Fibroblast of lung (primary cell): ENCODE results near the gene EGFL8. TPM values are rescaled to one million over a fixed set of nuclear protein-coding genes. Genes with fewer than 3 reads are reported as not detected.

Experiments used
- DNase-seq, 2 donors: peaks; one replicate each; pipeline versions ENCODE4 v3.0.0 to v3.0.0-alpha.2; 2010; ENCODE audit warnings: low read depth in 2 of 2
- H2AFZ ChIP-seq: 2 replicates; pipeline ENCODE4 v1.5.1; 2012; ENCODE audit warnings: low read length, control low read depth, inconsistent platforms
- H3K27ac ChIP-seq: 2 replicates; pipeline ENCODE4 v1.5.1; 2011; ENCODE audit warnings: low read length, control low read depth; ENCODE audit not compliant: insufficient read depth
- H3K27me3 ChIP-seq: 2 replicates; pipeline ENCODE4 v1.5.1; 2011; ENCODE audit warnings: mild to moderate bottlenecking, low read length; ENCODE audit not compliant: control insufficient read depth, insufficient read depth
- H3K36me3 ChIP-seq: 2 replicates; pipeline ENCODE4 v1.5.1; 2011; ENCODE audit warnings: low read length; ENCODE audit not compliant: control insufficient read depth, insufficient read depth
- H3K4me1 ChIP-seq: 2 replicates; pipeline ENCODE4 v1.5.1; 2011; ENCODE audit warnings: low read length; ENCODE audit not compliant: control insufficient read depth, insufficient read depth; ENCODE audit errors: extremely low read depth
- H3K4me2 ChIP-seq: 2 replicates; pipeline ENCODE4 v1.5.1; 2011; ENCODE audit warnings: low read length, control low read depth; ENCODE audit not compliant: insufficient read depth; ENCODE audit errors: extremely low read depth
- H3K4me3 ChIP-seq, 4 experiments: fragments of 200-600 bp in 1 of 4; sonication (generic) in 1 of 4; replicated peaks in 1 of 4; 2 replicates each; pipeline ENCODE4 v1.5.1; 2011 to 2016; ENCODE audit warnings: low read length in 4 of 4, low read depth in 3 of 4, mild to moderate bottlenecking in 3 of 4, control low read depth in 2 of 4, inconsistent platforms in 1 of 4, mixed read lengths in 1 of 4; ENCODE audit not compliant: insufficient read depth in 1 of 4; ENCODE audit errors: control extremely low read depth in 1 of 4
- H3K79me2 ChIP-seq: 2 replicates; pipeline ENCODE4 v1.5.1; 2012; ENCODE audit warnings: mild to moderate bottlenecking, low read length, inconsistent platforms; ENCODE audit not compliant: control insufficient read depth, insufficient read depth
- H3K9ac ChIP-seq: 2 replicates; pipeline ENCODE4 v1.5.1; 2011; ENCODE audit warnings: mild to moderate bottlenecking, low read length, control low read depth; ENCODE audit not compliant: insufficient read depth
- H3K9me3 ChIP-seq: 2 replicates; pipeline ENCODE4 v1.5.1; 2012; ENCODE audit warnings: low read depth, low read length; ENCODE audit not compliant: control insufficient read depth, insufficient read depth
- H4K20me1 ChIP-seq: 2 replicates; pipeline ENCODE4 v1.5.1; 2011; ENCODE audit warnings: low read length; ENCODE audit not compliant: control insufficient read depth, insufficient read depth; ENCODE audit errors: extremely low read depth
- EZH2 ChIP-seq: IDR thresholded peaks from 2 replicates; pipeline ENCODE4 v1.5.1; 2012; ENCODE audit warnings: low read length, control low read depth, mild to moderate bottlenecking; ENCODE audit errors: missing control alignments
- polyA plus RNA-seq, 2 donors: library from polyadenylated mRNA; depleted of rRNA in 1 of 2; stranded (reverse) in 1 of 2; unstranded in 1 of 2; fragments of >200 nt; gene quantifications; 2 replicates each; pipeline ENCODE4 v1.2.1, GENCODE V29; 2011 to 2012; ENCODE audit warnings: missing spikeins in 1 of 2
- total RNA-seq: library from RNA; depleted of rRNA; stranded (reverse); fragments of >200 nt; gene quantifications from 2 replicates; pipeline ENCODE4 v1.2.1, GENCODE V29; 2014
- TF ChIP-seq, protein P1 (sequence below), 2 donors: IDR thresholded peaks in 1 of 2; conservative IDR thresholded peaks in 1 of 2; 1 replicate in 1 of 2; 2 replicates in 1 of 2; pipeline ENCODE4 v1.5.1; 2011 to 2012; ENCODE audit warnings: low read length in 2 of 2, control low read depth in 1 of 2, inconsistent platforms in 1 of 2, low read depth in 1 of 2, mild to moderate bottlenecking in 1 of 2

EGFL8 gene
- total and polyA plus RNA-seq, 2 donors (not counting 1 experiment from before 2014, with no cell fraction given), result 0.99 to 2.3 TPM

DNA sequence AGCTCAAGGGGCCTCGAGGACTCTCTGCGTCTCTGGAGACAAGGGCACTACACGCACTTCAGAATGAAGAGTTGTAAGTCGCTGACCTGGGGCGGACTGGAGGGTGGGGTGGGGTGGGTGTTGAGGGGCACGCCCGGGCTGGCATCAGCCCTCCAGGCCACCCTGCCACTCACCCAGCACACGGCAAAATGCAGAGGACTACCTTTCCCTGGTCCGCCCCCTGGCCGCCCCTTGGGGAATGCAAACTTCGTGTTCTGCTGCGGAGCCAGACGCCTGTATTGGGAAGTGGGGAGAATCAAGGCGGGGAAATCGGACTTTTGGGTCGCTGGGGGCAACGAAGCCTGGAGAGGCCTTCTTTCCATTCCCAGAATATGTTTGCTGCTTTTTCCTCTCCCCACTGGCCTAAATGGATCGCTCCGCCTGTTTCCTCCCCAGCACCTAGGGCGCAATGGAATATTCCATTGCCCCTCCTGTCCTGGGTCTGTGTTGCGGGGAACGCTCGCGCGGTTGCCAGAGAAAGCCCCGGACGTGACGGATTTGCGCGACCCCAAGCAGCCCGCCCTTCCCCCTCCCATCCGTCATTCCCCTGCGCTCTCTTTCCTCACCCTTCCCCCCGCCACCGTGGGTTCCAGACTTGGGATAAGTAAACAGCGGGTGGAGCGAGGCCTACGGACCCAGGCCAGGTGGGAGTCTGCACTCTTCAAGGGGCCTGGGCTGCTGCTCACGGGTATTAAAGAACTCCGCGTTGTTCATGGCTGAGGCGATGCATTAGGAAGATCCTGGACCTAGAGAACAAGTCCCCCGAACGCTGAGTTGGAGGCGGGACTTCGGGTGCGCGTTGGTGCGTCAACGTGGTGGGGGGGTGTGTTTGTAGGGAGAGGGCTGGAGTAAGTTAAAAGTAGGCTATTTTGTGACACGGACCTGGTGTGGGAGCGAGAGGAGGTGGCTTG is 10.6 kb upstream of the EGFL8 start, which contains the start of gene PPT2:
Gene PPT2 (plus strand): TSS at position 578 of the 950 bp plus-strand sequence. CDS start 454 bp downstream, outside the sequence.
- Histone ChIP-seq H3K36me3 (peaks cover 5% of the 10 kb centered on the region), H4K20me1 (no peaks in the 10 kb centered on the region), H3K27ac (peak within 1 kb of the TSS; percentile 95), H3K4me2 (peak within 1 kb of the TSS; percentile 99), H3K4me1 (peaks cover 18% of the 10 kb centered on the region), H2AFZ (peak within 1 kb of the TSS; percentile 94), H3K4me3 (peak within 1 kb of the TSS; percentile 91 to 96 (median 94)), H3K27me3 (no peaks in the 10 kb centered on the region), H3K9ac (peak within 1 kb of the TSS; percentile 86), H3K9me3 (no peaks in the 10 kb centered on the region), H3K79me2 (peaks cover 15% of the 10 kb centered on the region)
- TF ChIP-seq EZH2, result no peak
- TF ChIP-seq, protein P1, sequence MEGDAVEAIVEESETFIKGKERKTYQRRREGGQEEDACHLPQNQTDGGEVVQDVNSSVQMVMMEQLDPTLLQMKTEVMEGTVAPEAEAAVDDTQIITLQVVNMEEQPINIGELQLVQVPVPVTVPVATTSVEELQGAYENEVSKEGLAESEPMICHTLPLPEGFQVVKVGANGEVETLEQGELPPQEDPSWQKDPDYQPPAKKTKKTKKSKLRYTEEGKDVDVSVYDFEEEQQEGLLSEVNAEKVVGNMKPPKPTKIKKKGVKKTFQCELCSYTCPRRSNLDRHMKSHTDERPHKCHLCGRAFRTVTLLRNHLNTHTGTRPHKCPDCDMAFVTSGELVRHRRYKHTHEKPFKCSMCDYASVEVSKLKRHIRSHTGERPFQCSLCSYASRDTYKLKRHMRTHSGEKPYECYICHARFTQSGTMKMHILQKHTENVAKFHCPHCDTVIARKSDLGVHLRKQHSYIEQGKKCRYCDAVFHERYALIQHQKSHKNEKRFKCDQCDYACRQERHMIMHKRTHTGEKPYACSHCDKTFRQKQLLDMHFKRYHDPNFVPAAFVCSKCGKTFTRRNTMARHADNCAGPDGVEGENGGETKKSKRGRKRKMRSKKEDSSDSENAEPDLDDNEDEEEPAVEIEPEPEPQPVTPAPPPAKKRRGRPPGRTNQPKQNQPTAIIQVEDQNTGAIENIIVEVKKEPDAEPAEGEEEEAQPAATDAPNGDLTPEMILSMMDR (conservative IDR thresholded peaks at IDR 0.05 in 1 of 2, IDR thresholded peaks at IDR 0.05 in 1 of 2; ENCODE audit: low read depth in 1 of 2, low read length in 2 of 2), result peak in 1 of 2 donors; percentile 39
- peak; percentile 92 to 95 for DNase-seq

DNA sequence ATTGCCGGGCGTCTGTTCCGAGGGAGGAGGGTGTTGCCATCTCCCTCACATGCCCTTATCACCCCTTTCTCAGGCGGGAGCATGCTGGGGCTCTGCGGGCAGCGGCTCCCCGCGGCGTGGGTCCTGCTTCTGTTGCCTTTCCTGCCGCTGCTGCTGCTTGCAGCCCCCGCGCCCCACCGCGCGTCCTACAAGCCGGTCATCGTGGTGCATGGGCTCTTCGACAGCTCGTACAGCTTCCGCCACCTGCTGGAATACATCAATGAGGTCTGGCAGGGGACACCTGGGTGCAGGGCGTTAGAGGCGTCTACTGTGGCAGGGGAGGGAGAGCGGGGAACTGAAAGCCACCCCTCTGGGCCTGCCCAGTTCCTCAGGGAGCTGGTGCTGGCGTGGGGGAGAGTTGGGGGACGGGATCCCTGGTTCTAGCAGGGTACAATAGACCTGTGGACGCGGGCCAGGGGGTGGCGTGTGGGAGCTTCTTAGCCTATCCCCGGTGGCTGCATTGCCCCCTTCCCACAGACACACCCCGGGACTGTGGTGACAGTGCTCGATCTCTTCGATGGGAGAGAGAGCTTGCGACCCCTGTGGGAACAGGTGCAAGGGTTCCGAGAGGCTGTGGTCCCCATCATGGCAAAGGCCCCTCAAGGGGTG is 9.8 kb upstream of the EGFL8 start:
- peak overlapping the region; percentile 95 for H3K27ac ChIP-seq
- H3K4me1 ChIP-seq, result peaks cover 18% of the 10 kb centered on the region
- no peaks in the 10 kb centered on the region for H3K9me3 ChIP-seq
- peak overlapping the region; percentile 91 to 96 (median 94) for H3K4me3 ChIP-seq
- no peaks in the 10 kb centered on the region for H3K27me3 ChIP-seq
- H4K20me1 ChIP-seq, result no peaks in the 10 kb centered on the region
- peak; percentile 60 to 74 for DNase-seq
- H3K79me2 ChIP-seq, result peaks cover 15% of the 10 kb centered on the region
- H3K4me2 ChIP-seq, result peak overlapping the region; percentile 99
- peak overlapping the region; percentile 94 for H2AFZ ChIP-seq
- H3K36me3 ChIP-seq, result peaks cover 5% of the 10 kb centered on the region
- TF ChIP-seq, protein P1 (conservative IDR thresholded peaks at IDR 0.05 in 1 of 2, IDR thresholded peaks at IDR 0.05 in 1 of 2; ENCODE audit: low read depth in 1 of 2, low read length in 2 of 2), result peak; percentile 42 to 48
- TF ChIP-seq EZH2, result no peak
- peak overlapping the region; percentile 86 for H3K9ac ChIP-seq

DNA sequence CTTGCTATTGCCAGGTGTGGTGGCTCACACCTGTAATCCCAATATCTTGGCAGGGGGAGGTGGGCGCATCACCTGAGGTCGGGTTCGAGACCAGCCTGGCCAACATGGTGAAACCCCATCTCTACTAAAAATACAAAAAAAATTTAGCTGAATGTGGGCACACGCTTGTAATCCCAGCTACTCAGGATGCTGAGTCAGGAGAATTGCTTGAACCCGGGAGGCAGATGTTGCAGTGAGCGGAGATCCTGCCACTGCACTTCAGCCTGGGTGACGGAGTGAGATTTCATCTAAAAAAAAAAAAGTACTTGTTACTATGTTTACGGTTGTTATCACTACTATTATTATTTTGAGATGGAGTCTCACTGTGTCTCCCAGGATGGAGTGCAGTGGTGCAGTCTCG is 7.5 kb upstream of the EGFL8 start:
- Histone ChIP-seq H3K27ac (no peak overlapping the region), H3K4me3 (no peak overlapping the region)
- no peak for DNase-seq

More for the DNA sequence above, 7.5 kb upstream of the EGFL8 start:
- TF ChIP-seq, protein P1 (conservative IDR thresholded peaks at IDR 0.05 in 1 of 2, IDR thresholded peaks at IDR 0.05 in 1 of 2; ENCODE audit: low read depth in 1 of 2, low read length in 2 of 2), result no peak
- no peak for TF ChIP-seq EZH2
- no peaks in the 10 kb centered on the region for H4K20me1 ChIP-seq
- H3K4me2 ChIP-seq, result no peak overlapping the region
- H3K27me3 ChIP-seq, result no peaks in the 10 kb centered on the region
- H3K79me2 ChIP-seq, result peaks cover 15% of the 10 kb centered on the region
- peaks cover 5% of the 10 kb centered on the region for H3K36me3 ChIP-seq
- H3K9ac ChIP-seq, result no peak overlapping the region
- H3K9me3 ChIP-seq, result no peaks in the 10 kb centered on the region
- H3K4me1 ChIP-seq, result peaks cover 18% of the 10 kb centered on the region
- H2AFZ ChIP-seq, result no peak overlapping the region
